Measurements from ENCODE around the gene MTCH2. TPM values are rescaled to one million over a fixed set of nuclear protein-coding genes. Genes with fewer than 3 reads are reported as not detected.

MTCH2 gene
- total RNA-seq, 1 experiment from 2014 or later: 230 TPM

GRCh38 chr11:47609675-47610074 lies 32.7 kb downstream of the MTCH2 start:
- Histone ChIP-seq H3K9me3 (ENCODE audit: control insufficient read depth, insufficient read depth, low read depth, low read length) (no peaks in the 10 kb centered on the region), H3K36me3 (ENCODE audit: control insufficient read depth, insufficient read depth, low read length) (no peaks in the 10 kb centered on the region), H3K4me1 (ENCODE audit: control insufficient read depth, insufficient read depth, low read length) (no peaks in the 10 kb centered on the region), H3K27ac (ENCODE audit: low read length) (no peak overlapping the region), H3K27me3 (ENCODE audit: control insufficient read depth, insufficient read depth, low read length) (no peaks in the 10 kb centered on the region), H3K4me3 (ENCODE audit: low read depth in 2 of 2, low read length in 2 of 2) (no peak overlapping the region)
- in situ Hi-C loops (cut with HindIII; ENCODE audit: low pct_unique_long_range_greater_than_20kb, low sequenced_read_pairs): no loop called here
- intact Hi-C loops (cut with micrococcal nuclease; ENCODE audit: unreplicated experiment): no loop called here
- TF ChIP-seq CTCF (IDR thresholded peaks at IDR 0.05): no peak
- no peak for TF ChIP-seq SIN3A (IDR thresholded peaks at IDR 0.05; ENCODE audit: borderline replicate concordance, insufficient read depth, low read depth, low read length)
- no peak for TF ChIP-seq TCF7L2 (IDR thresholded peaks at IDR 0.05; ENCODE audit: low read depth, low read length)
- TF ChIP-seq REST (IDR thresholded peaks at IDR 0.05; ENCODE audit: insufficient read depth in 1 of 2, low read depth in 2 of 2, low read length in 1 of 2): no peak
- TF ChIP-seq POLR2AphosphoS5 (IDR thresholded peaks at IDR 0.05; ENCODE audit: low read depth, low read length): no peak
- no peak for DNase-seq (ENCODE audit: low read depth, low spot score)
- ChIA-PET POLR2A (no interaction called here), CTCF (no interaction called here)
- no TSS peak for BruUV-seq (replicated peaks)
- ATAC-seq: no peak

GRCh38 chr11:47607380-47607779 lies 35.0 kb downstream of the MTCH2 start:
- in situ Hi-C loops (cut with HindIII; ENCODE audit: low pct_unique_long_range_greater_than_20kb, low sequenced_read_pairs) (no loop called here), intact Hi-C loops (cut with micrococcal nuclease; ENCODE audit: unreplicated experiment) (no loop called here)
- DNase-seq (ENCODE audit: low read depth, low spot score): no peak
- no peak for ATAC-seq
- TF ChIP-seq POLR2AphosphoS5 (IDR thresholded peaks at IDR 0.05; ENCODE audit: low read depth, low read length) (no peak), REST (IDR thresholded peaks at IDR 0.05; ENCODE audit: insufficient read depth in 1 of 2, low read depth in 2 of 2, low read length in 1 of 2) (no peak), CTCF (IDR thresholded peaks at IDR 0.05) (no peak), TCF7L2 (IDR thresholded peaks at IDR 0.05; ENCODE audit: low read depth, low read length) (no peak), SIN3A (IDR thresholded peaks at IDR 0.05; ENCODE audit: borderline replicate concordance, insufficient read depth, low read depth, low read length) (no peak)
- no peaks in the 10 kb centered on the region for H3K27me3 ChIP-seq (ENCODE audit: control insufficient read depth, insufficient read depth, low read length)
- no peaks in the 10 kb centered on the region for H3K4me1 ChIP-seq (ENCODE audit: control insufficient read depth, insufficient read depth, low read length)
- no peaks in the 10 kb centered on the region for H3K36me3 ChIP-seq (ENCODE audit: control insufficient read depth, insufficient read depth, low read length)
- ChIA-PET CTCF (no interaction called here), POLR2A (no interaction called here)
- H3K4me3 ChIP-seq (ENCODE audit: low read depth in 2 of 2, low read length in 2 of 2): no peak overlapping the region
- BruUV-seq (replicated peaks): no TSS peak
- no peak overlapping the region for H3K27ac ChIP-seq (ENCODE audit: low read length)
- no peaks in the 10 kb centered on the region for H3K9me3 ChIP-seq (ENCODE audit: control insufficient read depth, insufficient read depth, low read depth, low read length)

Data from Panc1 (cell line).